GM18505 (cell line): ENCODE results near the gene MYOC.
"Not testable (repeated sequence)": the region's sequence is repeated elsewhere in the genome, so short reads cannot be mapped to it uniquely, and the experiment has no call there.

Experiments used
- ATAC-seq: cut with Tn5 transposase; IDR thresholded peaks from one replicate; pipeline ENCODE4 v1.9.1; 2021; ENCODE audit not compliant: unreplicated experiment
- POLR2A ChIP-seq: IDR thresholded peaks from 4 replicates; pipeline ENCODE4 v1.6.1; 2011; ENCODE audit warnings: borderline replicate concordance; ENCODE audit not compliant: insufficient read depth, insufficient read length; ENCODE audit errors: extremely low read depth

The MYOC gene

GRCh38 chr1:171611306-171611705 lies 41.2 kb downstream of the MYOC start:
- TF ChIP-seq POLR2A = no peak
- no peak for ATAC-seq

DNA sequence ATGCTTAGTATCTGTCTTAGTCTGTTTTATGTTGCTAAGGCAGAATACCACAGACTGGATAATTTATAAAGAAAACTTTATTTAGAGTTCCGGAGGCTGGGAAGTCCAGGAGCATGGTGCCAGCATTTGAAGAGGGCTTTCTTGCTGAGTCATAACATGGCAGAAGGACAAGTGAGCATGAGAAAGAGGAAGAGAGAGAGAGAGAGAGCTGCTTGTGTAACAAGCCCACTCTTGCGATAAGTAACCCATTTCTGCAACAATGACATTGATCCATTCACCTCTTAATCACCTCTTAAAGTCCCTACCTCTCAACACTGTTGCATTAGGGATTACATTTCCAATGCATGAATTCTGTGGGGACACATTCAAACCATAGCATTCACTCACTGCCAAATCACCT lies 42.1 kb downstream of the MYOC start:
- ATAC-seq = peak; percentile 41
- no peak for TF ChIP-seq POLR2A

- no peak for ATAC-seq
- no peak for TF ChIP-seq POLR2A
Observed at GRCh38 chr1:171606402-171606941, 46.0 kb downstream of the MYOC start.

DNA sequence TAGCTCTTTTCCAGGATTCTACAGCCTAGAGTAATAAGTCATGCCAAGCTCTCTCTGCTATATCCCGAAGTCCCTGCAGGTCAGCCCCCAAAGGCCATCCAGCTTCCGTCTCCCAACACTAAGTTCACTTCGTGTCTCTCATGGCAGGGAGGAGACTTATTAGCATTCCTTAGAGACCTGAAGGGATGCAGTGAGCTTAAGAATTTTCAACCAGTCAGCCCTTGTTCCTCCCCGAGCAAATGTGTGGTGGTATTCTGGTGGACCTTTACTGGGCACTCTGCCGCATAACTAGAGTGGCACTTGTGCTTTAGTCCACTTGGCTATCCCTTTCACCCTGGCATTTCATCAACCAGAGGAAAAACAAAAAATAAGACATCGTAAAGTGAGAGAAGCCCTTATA lies 49.4 kb downstream of the MYOC start:
- not testable (repeated sequence) for ATAC-seq

GRCh38 chr1:171600862-171601261 lies 51.6 kb downstream of the MYOC start:
- ATAC-seq = no peak
- no peak for TF ChIP-seq POLR2A

DNA sequence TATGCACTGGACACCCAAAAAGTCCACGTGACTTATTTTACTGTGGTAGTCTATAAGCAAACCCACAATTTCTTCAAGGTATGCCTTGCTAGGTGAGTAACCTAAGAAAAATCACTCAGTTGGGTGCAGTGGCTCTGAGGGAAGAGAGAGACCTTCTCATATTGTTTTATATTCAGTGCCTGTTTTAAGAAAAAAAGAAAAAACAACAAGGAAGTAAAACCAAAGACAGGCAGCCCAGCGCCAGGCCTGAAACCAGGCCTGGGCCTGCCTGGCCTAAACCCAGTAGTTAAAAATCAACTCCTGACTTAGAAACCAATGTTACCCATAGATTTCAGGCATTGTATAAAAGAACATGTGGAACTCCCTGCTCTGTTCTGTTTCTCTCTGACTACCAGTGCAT lies 52.2 kb downstream of the MYOC start:
- not testable (repeated sequence) for ATAC-seq

GRCh38 chr1:171597203-171597602 lies 55.3 kb downstream of the MYOC start:
- ATAC-seq = no peak
- TF ChIP-seq POLR2A = no peak

GRCh38 chr1:171596705-171597104 lies 55.8 kb downstream of the MYOC start:
- ATAC-seq = no peak
- no peak for TF ChIP-seq POLR2A

DNA sequence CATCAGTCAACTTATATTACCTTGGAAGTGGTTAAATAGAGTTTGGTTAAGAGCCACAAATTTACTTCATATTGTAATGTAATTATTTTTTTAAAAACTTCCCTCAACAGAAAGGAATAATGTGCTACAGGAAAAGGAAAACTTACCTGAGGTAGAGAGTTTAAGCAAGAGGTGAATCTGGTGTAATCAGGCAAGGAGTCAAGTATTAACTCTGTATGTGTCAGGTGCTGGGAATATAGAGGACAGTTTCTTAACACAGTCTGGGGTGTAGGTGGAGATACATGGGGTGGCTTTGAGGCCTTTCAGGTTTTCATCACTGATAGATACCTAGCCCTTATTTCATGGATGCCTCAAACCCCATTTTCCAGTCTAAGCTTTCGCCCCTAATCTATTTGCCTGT lies 56.4 kb downstream of the MYOC start:
- no peak for ATAC-seq
- TF ChIP-seq POLR2A = no peak

GRCh38 chr1:171595324-171595723 lies 57.2 kb downstream of the MYOC start:
- TF ChIP-seq POLR2A = no peak
- no peak for ATAC-seq

GRCh38 chr1:171590022-171590421 lies 62.5 kb downstream of the MYOC start:
- TF ChIP-seq POLR2A = no peak
- no peak for ATAC-seq

GRCh38 chr1:171588230-171588629 lies 64.3 kb downstream of the MYOC start:
- no peak for ATAC-seq
- no peak for TF ChIP-seq POLR2A

GRCh38 chr1:171585715-171586114 lies 66.8 kb downstream of the MYOC start:
- no peak for ATAC-seq
- TF ChIP-seq POLR2A = no peak
